HG02981 (cell line): ENCODE results near the gene ATP8A2.

Experiments
- ATAC-seq: cut with Tn5 transposase; IDR thresholded peaks from one replicate; pipeline ENCODE4 v1.9.1; 2021; ENCODE audit warnings: mild to moderate bottlenecking, moderate library complexity; ENCODE audit not compliant: unreplicated experiment

ATP8A2 gene

GRCh38 chr13:25872481-25873241 lies 500.9 kb downstream of the ATP8A2 start:
- no peak for ATAC-seq

DNA sequence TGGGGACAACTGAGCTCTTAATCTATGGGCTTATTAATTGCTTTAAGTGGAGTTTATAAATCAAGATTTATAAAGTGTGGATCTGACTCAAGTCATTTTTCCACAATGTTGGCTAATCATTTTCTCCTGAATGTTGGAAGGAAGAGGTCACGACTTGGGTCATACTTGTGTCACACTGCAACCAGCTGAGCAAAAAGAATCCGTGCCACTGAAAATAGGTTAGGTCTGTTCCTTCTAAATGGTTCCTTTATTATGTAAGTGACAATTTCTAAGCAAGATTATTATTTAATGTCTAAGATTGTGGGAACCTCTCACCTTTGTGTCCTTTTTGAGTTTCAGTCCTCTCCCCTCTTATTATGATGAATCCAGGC lies 501.5 kb downstream of the ATP8A2 start:
- no peak for ATAC-seq

DNA sequence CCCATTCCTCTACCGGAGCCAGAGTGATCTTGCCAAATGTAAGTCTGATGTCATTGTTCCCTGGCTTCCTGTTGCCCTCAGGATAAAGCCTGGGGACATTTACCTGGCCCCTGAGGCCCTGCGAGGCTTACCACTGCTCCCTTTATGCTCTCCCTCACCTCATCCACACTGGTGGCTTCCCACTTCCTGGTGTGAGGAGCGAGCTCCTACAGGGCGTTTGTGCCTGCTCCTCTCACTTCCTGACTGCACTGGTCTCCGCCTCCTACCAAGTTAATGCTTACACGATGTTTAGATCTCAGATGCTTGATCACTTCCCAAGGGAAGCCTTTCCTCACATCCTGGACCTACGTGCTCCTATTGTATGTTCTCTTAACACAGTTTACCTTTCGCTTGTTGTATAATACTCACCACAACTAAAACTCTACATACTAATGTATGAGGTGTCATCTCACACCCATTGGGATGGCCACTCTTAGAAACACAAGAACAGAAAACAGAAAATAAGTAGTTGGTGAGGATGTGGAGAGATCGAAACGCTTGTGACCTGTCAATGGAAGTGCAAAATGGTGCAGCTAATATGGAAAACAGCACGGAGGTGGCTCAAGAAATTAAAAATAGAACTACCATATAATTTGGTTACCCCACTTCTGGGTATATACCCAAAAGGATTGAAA lies 502.4 kb downstream of the ATP8A2 start:
- ATAC-seq: no peak

DNA sequence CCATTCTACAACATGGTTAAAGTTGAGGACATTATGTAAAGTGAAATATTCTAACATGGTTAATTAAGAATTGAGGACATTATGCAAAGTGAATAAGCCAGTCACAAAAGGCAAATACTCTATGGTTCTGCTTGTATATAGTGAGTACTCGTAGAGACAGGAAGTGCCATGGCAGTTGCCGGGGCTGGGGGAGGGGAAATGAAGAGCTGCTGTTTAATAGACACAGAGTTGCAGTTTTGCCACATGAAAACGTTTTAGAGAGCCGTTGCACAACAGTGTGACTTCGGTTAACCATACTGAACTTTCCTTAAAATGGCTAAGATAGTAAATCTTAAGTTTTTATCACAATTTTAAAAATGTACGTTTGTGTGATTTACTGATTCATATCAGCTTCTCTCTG lies 503.1 kb downstream of the ATP8A2 start:
- ATAC-seq: no peak

DNA sequence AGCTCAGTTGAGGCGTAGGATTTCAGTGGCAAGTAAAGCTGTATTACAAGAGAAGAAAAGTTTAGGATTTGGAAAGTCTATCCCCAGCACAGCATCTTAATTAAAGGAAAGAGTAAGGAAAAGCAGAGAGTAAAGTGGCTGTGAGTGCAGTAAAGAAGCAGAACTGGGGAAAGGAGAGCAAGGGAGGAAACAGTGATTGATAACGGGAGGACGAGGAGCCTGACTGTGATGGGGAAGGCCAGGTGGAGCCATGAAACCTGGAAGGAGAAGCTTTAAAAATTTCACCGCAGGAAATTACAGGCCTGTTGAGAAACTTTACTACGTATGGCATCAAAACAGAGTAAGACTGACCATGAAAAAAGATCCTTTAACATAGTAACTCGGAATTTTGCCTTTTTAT lies 504.5 kb downstream of the ATP8A2 start:
- no peak for ATAC-seq

GRCh38 chr13:25879466-25879865 lies 507.7 kb downstream of the ATP8A2 start:
- ATAC-seq: no peak

GRCh38 chr13:25881136-25881926 lies 509.6 kb downstream of the ATP8A2 start:
- no peak for ATAC-seq

GRCh38 chr13:25881971-25882451 lies 510.2 kb downstream of the ATP8A2 start:
- no peak for ATAC-seq

DNA sequence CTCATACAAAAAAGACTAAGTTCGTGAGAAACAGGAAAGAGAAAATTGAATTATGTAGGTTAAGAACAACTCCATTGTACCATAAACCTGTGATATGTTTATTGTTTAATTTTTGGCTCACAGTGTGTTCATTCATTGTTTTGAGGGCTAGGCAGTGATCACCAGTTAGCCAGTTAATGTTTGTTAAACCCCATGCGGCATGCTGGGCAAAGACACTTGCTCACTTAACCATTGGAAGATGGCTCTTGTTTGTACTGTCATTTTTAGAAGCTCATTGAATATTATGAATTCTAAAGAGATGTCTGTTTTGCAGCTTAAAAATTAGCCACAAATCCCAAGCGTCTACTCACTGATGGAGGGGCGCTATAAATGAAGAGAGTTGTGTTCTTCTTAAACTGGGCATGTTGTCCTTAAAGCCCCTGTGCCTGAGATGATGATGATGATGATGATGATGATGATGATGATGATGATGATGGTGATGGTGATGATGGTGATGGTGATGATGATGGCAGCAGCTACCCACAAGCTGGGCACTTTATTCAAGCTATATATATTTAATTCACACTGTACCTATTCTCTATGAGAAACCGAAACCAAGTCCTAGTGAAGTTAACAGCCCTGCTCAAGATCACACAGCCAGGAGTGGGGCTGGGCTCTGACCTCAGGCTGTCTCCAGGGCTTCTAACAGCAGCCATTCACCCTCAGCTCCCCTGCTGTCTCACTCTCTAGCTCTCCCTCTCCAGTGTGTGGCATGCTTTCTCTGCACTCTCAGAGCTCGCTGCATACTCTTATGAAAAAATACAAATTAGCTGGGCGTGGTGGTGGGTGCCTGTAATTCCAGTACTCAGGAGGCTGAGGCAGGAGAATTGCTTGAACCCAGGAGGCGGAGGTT lies 510.9 kb downstream of the ATP8A2 start:
- no peak for ATAC-seq

DNA sequence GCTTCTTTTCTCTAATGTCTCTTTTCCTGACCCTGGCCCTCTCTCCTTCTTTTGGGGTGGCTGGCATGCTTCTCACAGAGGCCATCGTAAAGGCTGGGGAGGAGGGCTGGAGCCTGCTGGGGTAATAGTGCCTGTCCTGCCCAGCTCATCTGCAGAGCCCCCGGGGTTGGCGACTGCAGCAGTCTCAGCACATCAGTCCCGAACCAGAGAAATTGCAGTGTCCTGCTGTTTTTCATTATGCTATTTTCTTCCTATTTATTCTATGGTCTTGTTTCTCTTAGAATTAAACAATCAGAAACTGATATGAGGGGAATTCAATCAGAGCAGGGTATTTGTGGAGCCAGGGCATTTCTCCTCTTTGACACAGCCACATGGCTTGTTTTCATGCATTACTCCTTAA lies 513.6 kb downstream of the ATP8A2 start:
- no peak for ATAC-seq

DNA sequence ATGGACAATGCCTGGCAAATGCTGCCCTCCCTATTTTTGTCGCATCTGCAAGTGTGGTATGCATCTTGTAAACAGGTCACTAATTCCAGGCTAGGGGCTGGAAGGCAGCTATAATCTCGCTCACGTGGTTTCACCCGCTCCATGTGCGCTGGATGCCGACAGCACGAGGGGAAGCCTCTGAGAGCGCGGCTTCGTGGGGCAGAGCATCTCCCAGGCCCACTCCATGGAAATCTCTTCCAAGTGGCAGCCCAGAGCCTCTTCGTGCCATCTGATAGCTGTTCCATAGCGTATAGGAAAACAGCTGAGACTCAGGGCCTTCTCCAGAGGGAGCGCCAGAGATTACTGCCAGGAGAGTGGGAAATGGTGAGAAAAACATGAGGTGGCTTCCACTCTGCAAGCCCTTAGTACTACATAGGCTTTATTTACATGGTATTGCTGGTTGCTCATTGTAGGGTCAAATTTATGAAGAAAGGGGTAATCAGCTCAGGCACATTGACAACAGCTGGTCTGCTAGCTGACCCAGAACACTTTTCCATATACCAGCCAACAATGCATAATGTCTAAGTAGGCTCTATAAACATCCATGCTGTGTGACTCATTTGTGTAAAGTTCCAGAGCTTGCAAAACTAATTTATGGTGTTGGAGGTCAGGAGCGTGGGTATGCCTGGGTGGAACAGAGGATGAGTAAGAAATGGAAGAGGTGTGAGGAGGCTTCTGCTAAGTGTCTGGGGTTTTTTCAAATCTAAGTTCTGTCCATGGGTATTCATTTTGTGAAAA lies 514.9 kb downstream of the ATP8A2 start:
- no peak for ATAC-seq

DNA sequence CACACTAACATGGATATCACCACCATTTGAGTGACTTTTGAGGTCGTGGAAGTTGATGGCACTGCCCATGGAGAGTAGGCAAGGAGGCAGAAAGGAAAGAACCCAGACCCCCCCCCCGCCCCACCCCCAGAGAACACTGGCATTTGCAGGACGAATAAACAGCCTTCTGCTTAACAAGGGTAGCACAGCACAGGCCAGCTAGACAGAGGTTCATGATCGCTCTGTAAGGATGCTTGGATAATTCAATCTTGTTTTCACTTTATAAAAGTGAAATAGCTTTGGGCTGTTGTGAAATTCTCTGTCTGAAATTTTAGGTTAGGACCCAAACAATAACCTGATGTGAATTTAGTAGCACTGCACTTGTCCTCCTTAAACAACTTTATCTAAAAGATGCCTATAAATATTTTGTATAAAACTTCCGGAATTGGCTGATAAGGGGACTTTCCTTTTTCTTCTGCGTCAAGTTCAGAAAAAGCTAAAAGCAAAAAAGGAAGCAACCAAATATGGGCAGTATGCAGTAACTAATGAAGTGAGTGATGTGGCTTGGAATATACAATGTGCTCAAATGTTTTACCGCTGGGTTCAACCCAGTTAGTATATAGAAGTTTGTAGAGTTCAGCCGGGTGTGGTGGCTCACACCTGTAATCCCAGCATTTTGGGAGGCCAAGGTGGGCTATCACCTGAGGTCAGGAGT lies 516.3 kb downstream of the ATP8A2 start:
- no peak for ATAC-seq

DNA sequence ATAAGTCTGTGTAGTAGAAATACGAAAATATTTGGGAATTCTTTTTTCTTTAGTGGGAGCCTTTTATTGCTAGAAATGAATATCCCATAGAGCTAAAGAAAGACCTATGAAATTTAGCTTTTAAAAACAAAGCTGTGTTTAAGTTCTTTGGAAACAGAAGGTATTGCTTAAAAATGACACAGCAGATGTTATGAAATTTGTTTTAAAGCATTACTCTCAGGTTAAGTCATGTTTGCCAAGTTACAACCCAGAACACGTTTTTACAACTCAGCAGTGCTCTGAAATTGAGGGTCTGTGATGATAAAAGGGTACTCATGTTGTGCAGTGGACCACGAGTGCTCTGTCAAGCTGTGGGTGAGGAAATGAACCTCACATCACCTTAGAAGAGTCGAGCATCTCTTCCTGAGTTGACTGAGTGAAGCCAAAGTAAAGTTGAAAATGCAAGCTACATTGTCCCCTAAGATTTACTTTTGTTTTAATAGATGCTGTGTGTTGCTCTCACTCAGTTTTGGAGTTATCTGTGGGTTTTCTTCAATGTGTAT lies 519.0 kb downstream of the ATP8A2 start:
- ATAC-seq: no peak

GRCh38 chr13:25898991-25899390 lies 527.2 kb downstream of the ATP8A2 start:
- no peak for ATAC-seq

GRCh38 chr13:25899464-25899863 lies 527.7 kb downstream of the ATP8A2 start:
- ATAC-seq: no peak

DNA sequence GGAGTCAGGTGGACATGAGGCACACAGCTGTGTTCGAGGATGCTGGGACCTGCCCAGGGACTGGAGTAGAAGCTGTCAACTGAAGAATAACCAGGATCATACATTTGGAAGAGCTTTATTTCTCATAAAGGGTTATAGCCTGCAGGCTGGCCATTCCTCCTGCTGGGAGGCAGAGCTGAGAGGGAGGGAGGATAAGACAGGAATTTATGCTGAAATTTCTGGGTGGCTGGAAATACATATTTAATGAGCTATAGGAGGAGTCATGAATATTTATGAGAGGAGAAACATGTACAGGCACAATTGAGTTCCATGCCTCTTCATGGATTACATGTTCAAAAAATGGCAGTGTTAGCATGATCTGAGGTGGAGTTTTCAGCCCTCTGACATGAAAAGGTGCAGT lies 528.2 kb downstream of the ATP8A2 start:
- no peak for ATAC-seq

DNA sequence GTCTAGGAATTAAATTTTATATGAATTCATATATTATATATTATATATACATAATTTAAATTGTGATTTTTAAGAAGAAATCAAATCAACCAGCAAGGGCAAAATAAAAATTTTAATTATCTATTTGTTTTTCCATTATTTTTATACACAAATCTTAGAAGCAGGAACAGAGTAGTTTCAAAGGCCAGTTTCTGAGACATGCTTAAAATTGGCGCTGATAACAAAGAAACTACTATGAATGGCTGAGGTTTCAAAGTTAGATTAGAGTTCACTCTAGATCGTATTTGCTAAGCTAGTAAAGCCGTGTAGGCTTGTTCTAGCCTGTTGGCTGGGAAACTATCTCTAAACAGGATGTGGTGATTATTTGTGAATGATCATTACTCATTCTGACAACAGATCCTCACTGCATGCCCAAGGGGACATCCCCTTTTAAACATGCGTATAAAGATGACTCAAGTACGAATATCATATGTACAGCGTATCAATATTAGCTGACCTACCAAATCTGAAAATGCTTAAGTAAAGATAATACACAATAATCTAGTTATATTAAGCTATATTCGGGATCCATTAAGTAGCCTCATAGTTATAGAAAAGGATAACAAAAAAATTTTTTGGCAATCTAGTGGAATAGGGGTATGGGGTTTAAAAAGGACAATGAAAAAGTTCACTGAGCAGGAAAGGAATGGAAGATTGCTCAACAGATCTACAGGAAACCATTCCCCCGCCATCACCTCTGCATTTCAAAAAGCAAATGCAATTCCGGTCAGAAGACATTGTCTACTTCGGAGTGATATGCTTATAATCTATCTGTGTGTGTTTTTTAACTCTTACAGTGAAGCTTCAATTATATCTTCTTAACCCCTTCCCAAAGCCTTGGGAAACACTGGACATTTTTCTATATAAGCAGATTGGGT lies 529.9 kb downstream of the ATP8A2 start:
- ATAC-seq: peak; percentile 95

- no peak for ATAC-seq
Observed at GRCh38 chr13:25902455-25902854, 530.7 kb downstream of the ATP8A2 start.
